Activated CD4-positive, alpha-beta T cell treated with anti-CD3 and anti-CD28 coated beads for 36 hours (primary cell): ENCODE data around the gene NEIL1. TPM values are rescaled to one million over a fixed set of nuclear protein-coding genes. Genes with fewer than 3 reads are reported as not detected.
A peak's percentile ranks its signal among the peaks of the same experiment; 100 is the strongest.
"Not testable (repeated sequence)": the region's sequence is repeated elsewhere in the genome, so short reads cannot be mapped to it uniquely, and the experiment has no call there.

Source experiments
- ATAC-seq: fragments of 200-7000 bp; cut with Tn5 transposase; one replicate; pipeline ENCODE4 v1.10.0; 2021; ENCODE audit warnings: mild to moderate bottlenecking, moderate library complexity
- CTCF ChIA-PET: fragments of 350-600 bp; sonication (Branson Sonifier 250); formaldehyde crosslinking; loops from one replicate; lab custom pipeline; 2021; ENCODE audit warnings: antibody characterized with exemption; lab: Charles Lee
- POLR2A ChIA-PET: fragments of 350-600 bp; sonication (Branson Sonifier 250); formaldehyde crosslinking; loops from one replicate; lab custom pipeline; 2021; ENCODE audit warnings: antibody characterized with exemption, inconsistent platforms; lab: Charles Lee
- DNase-seq: peaks from one replicate; pipeline ENCODE4 v3.0.0-alpha.2; 2020
- H3K27ac Mint-ChIP-seq: one replicate; pipeline ENCODE4 v1.8.0; 2021; ENCODE audit warnings: mixed read lengths
- H3K27me3 Mint-ChIP-seq: one replicate; pipeline ENCODE4 v1.8.0; 2021; ENCODE audit warnings: mixed read lengths
- H3K36me3 Mint-ChIP-seq: one replicate; pipeline ENCODE4 v1.8.0; 2021; ENCODE audit warnings: low read depth, mixed read lengths
- H3K4me1 Mint-ChIP-seq: one replicate; pipeline ENCODE4 v1.8.0; 2021; ENCODE audit warnings: mixed read lengths
- H3K4me3 Mint-ChIP-seq: one replicate; pipeline ENCODE4 v1.8.0; 2021; ENCODE audit warnings: mild to moderate bottlenecking, moderate library complexity, mixed read lengths
- H3K9me3 Mint-ChIP-seq: one replicate; pipeline ENCODE4 v1.8.0; 2021; ENCODE audit warnings: low read depth, mixed read lengths
- intact Hi-C, 2 experiments: fragments of 100-400 bp; cut with DNase I in 1 of 2; cut with micrococcal nuclease in 1 of 2; formaldehyde crosslinking; loops; one replicate each; pipeline versions ENCODE4 v1.14.2 to v1.15.1; 2022 to 2024; cut with DNase I, micrococcal nuclease
- microRNA-seq: library from miRNA; unstranded; fragments of <30 nt; microRNA quantifications from one replicate; pipeline ENCODE4 v1.2.0, GENCODE V29; 2021; ENCODE audit warnings: borderline replicate concordance
- total RNA-seq, 2 experiments: library from RNA; stranded (reverse); gene quantifications; one replicate each; pipeline ENCODE4 v1.2.3, GENCODE V29; 2021

Gene NEIL1
- total RNA-seq, 2 experiments from 2014 or later: 6.5 to 6.9 TPM

- DNase-seq, POLR2A ChIA-PET, H3K9me3 Mint-ChIP-seq, intact Hi-C loops, H3K4me3 Mint-ChIP-seq, H3K27me3 Mint-ChIP-seq, ATAC-seq, H3K27ac Mint-ChIP-seq: not testable (repeated sequence)
- peaks cover 50% of the 10 kb centered on the region for H3K36me3 Mint-ChIP-seq
- CTCF ChIA-PET: interaction anchor here (0.7 kb wide), 1 partner anchor 17 kb away, joined by 3 read pairs; no protein-coding TSS in a partner anchor
- H3K4me1 Mint-ChIP-seq: peaks cover 12% of the 10 kb centered on the region
These were observed 37.1 kb downstream of the NEIL1 start for GRCh38 chr15:75383986-75384385.

- Mint-ChIP-seq H3K36me3 (peaks cover 51% of the 10 kb centered on the region), H3K27ac (no peak overlapping the region), H3K4me1 (peaks cover 12% of the 10 kb centered on the region), H3K27me3 (no peaks in the 10 kb centered on the region), H3K4me3 (no peak overlapping the region), H3K9me3 (no peaks in the 10 kb centered on the region)
- intact Hi-C loops: no loop called here
- DNase-seq: no peak
- ChIA-PET CTCF (interaction anchor here (1.1 kb wide), 1 partner anchor 22 kb away, joined by 6 read pairs; no protein-coding TSS in a partner anchor), POLR2A (no interaction called here)
- no peak for ATAC-seq
These were observed 43.0 kb downstream of the NEIL1 start for GRCh38 chr15:75389791-75390382.

GRCh38 chr15:75397494-75397893 lies 50.7 kb downstream of the NEIL1 start:
- intact Hi-C loops: no loop called here
- DNase-seq: no peak
- no peak for ATAC-seq
- Mint-ChIP-seq H3K4me3 (no peak overlapping the region), H3K9me3 (no peaks in the 10 kb centered on the region), H3K36me3 (peaks cover 73% of the 10 kb centered on the region), H3K27me3 (no peaks in the 10 kb centered on the region), H3K4me1 (peaks cover 2% of the 10 kb centered on the region), H3K27ac (no peak overlapping the region)
- ChIA-PET CTCF (no interaction called here), POLR2A (no interaction called here)

- intact Hi-C loops: no loop called here
- Mint-ChIP-seq H3K4me1 (peaks cover 25% of the 10 kb centered on the region), H3K27me3 (no peaks in the 10 kb centered on the region), H3K27ac (peak overlapping the region; percentile 2), H3K36me3 (peaks cover 68% of the 10 kb centered on the region), H3K9me3 (no peaks in the 10 kb centered on the region), H3K4me3 (no peak overlapping the region)
- POLR2A ChIA-PET: no interaction called here
- ATAC-seq (peak; percentile 23), DNase-seq (no peak)
- CTCF ChIA-PET: interaction anchor here (0.8 to 1.1 kb wide), 2 partner anchors 133 to 141 kb away, joined by 3 read pairs; no protein-coding TSS in a partner anchor
These were observed 57.1 kb downstream of the NEIL1 start for GRCh38 chr15:75403892-75404291.

Small RNA genes lying within 50 kb of the gene (microRNA-seq; reads per million reads assigned to microRNA genes)
- not detected for gene MIR631

Other genes starting within 250 kb of the NEIL1 start
- gene C15orf39, start 145.2 kb upstream of the NEIL1 start, total RNA-seq: 10 to 100 TPM; 18.6 to 25.1 TPM
- gene GOLGA6C, start 88.7 kb upstream of the NEIL1 start, total RNA-seq: not detected
- gene GOLGA6D, start 64.2 kb upstream of the NEIL1 start, total RNA-seq: not detected
- 10 to 100 TPM; 47.1 to 67.8 TPM for gene COMMD4, start 11.0 kb upstream of the NEIL1 start, total RNA-seq
- gene MAN2C1, start 21.6 kb downstream of the NEIL1 start, total RNA-seq: 100 to 1,000 TPM; 119 to 181 TPM
- gene SIN3A, start 104.7 kb downstream of the NEIL1 start, total RNA-seq: 10 to 100 TPM; 87.4 to 92.0 TPM
- gene PTPN9, start 232.3 kb downstream of the NEIL1 start, total RNA-seq: 10 to 100 TPM; 15.0 to 16.5 TPM